ENCODE data around the gene ARAP2.

Gene ARAP2

DNA sequence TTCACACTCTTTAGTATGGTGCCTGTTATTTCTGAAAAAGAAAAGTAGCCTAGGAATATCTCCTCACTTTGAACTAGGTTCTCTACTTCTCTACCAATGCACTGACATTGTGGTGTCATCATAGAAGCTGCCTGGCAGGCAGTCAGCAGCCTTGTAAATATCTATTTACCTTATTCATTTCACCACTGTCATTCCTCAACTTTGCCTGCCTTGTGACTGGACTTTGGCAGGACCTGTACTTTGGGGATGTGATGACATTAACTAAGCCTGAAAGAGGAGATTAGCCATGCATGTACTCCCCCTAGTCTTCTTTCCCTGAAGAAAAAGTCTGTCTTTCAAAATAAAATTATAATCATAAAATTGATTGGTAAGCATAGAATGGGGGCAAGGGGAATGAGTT lies 207.2 kb downstream of the ARAP2 start:
- DNase-seq = no peak

GRCh38 chr4:36029951-36030350 lies 214.4 kb downstream of the ARAP2 start:
- DNase-seq = no peak

- DNase-seq = no peak
Measured at GRCh38 chr4:36027203-36027602, 217.1 kb downstream of the ARAP2 start.

GRCh38 chr4:36026348-36026880 lies 217.9 kb downstream of the ARAP2 start:
- no peak for DNase-seq

GRCh38 chr4:36024901-36025660 lies 219.2 kb downstream of the ARAP2 start:
- DNase-seq = no peak

DNA sequence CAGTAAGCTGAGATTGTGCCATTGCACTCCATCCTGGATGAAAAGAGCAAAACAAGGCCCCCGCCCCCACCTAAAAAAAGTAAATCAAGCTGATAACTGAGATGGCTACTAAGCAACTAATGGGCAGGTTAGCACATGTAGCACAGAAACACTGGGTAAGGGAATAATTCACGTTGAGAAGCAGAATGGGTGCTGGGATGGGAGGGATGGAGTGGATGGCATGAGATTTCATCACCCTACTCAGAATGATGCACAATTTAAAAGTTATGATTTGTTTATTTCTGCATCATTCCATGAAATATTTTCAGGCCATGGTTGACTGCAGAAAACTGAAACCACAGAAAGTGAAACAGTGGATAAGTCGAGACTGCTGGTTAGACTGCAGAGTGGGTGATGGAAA lies 224.0 kb downstream of the ARAP2 start:
- no peak for DNase-seq
